ENCODE measurements around the gene PCDH7. TPM values are rescaled to one million over a fixed set of nuclear protein-coding genes. Genes with fewer than 3 reads are reported as not detected.

Gene PCDH7
- total and polyA plus RNA-seq, 4 experiments from 2014 or later = not detected

GRCh38 chr4:30717208-30718020, 2.8 kb upstream of the PCDH7 start:
- no peak for DNase-seq
- intact Hi-C loops (cut with micrococcal nuclease) = no loop called here
- H3K9me3 Mint-ChIP-seq = peaks cover 0 to 17% (median 4%) of the 10 kb centered on the region in 8 donors
- H3K4me1 Mint-ChIP-seq = peaks cover 4 to 40% (median 31%) of the 10 kb centered on the region in 4 donors
- H3K27me3 ChIP-seq (ENCODE audit: insufficient read depth, low read length) = peaks cover 3% of the 10 kb centered on the region
- H3K9me3 ChIP-seq (ENCODE audit: control insufficient read depth in 1 of 2, low read length in 2 of 2) = no peaks in the 10 kb centered on the region
- H3K27ac Mint-ChIP-seq = no peak overlapping the region
- H3K4me3 Mint-ChIP-seq = peak overlapping the region; percentile 57 to 81 (median 72)
- ChIA-PET CTCF (ENCODE audit: partially characterized antibody) (no interaction called here), POLR2A (ENCODE audit: partially characterized antibody) (no interaction called here)
- no peak overlapping the region for H3K27ac ChIP-seq (ENCODE audit: low read depth, low read length)
- no peak overlapping the region for H3K4me3 ChIP-seq (ENCODE audit: low read length in 2 of 2)
- H3K36me3 Mint-ChIP-seq = no peaks in the 10 kb centered on the region
- H3K4me1 ChIP-seq (ENCODE audit: insufficient read depth, low read length) = no peaks in the 10 kb centered on the region
- no peaks in the 10 kb centered on the region for H3K36me3 ChIP-seq (ENCODE audit: insufficient read depth, low read length)
- H3K27me3 Mint-ChIP-seq = peaks cover 26 to 28% of the 10 kb centered on the region in 2 donors

GRCh38 chr4:30718021-30718542, 2.1 kb upstream of the PCDH7 start:
- Histone ChIP-seq H3K9me3 (ENCODE audit: control insufficient read depth in 1 of 2, low read length in 2 of 2) (no peaks in the 10 kb centered on the region), H3K27me3 (ENCODE audit: insufficient read depth, low read length) (peaks cover 3% of the 10 kb centered on the region), H3K36me3 (ENCODE audit: insufficient read depth, low read length) (no peaks in the 10 kb centered on the region), H3K4me1 (ENCODE audit: insufficient read depth, low read length) (no peaks in the 10 kb centered on the region), H3K27ac (ENCODE audit: low read depth, low read length) (no peak overlapping the region), H3K4me3 (ENCODE audit: low read length in 2 of 2) (no peak overlapping the region)
- H3K27me3 Mint-ChIP-seq = peaks cover 27 to 28% of the 10 kb centered on the region in 2 donors
- peak overlapping the region in 7 of 8 donors; percentile 9 to 80 (median 45) for H3K4me3 Mint-ChIP-seq
- H3K9me3 Mint-ChIP-seq = peaks cover 0 to 11% (median 5%) of the 10 kb centered on the region in 8 donors
- intact Hi-C loops (cut with micrococcal nuclease) = no loop called here
- H3K4me1 Mint-ChIP-seq = peaks cover 4 to 41% (median 31%) of the 10 kb centered on the region in 4 donors
- POLR2A ChIA-PET (ENCODE audit: partially characterized antibody) = no interaction called here
- peaks cover 0 to 2% of the 10 kb centered on the region in 2 donors for H3K36me3 Mint-ChIP-seq
- no peak for DNase-seq
- CTCF ChIA-PET (ENCODE audit: partially characterized antibody) = no interaction called here
- H3K27ac Mint-ChIP-seq = peak overlapping the region in 1 of 7 donors; percentile 29

GRCh38 chr4:30718641-30719453, 1.3 kb upstream of the PCDH7 start:
- no peak for DNase-seq
- Mint-ChIP-seq H3K9me3 (peaks cover 0 to 18% (median 6%) of the 10 kb centered on the region in 8 donors), H3K4me1 (peaks cover 4 to 44% (median 31%) of the 10 kb centered on the region in 4 donors), H3K27me3 (peaks cover 31 to 35% of the 10 kb centered on the region in 2 donors), H3K36me3 (peaks cover 0 to 4% of the 10 kb centered on the region in 2 donors), H3K4me3 (peak overlapping the region; percentile 3 to 66 (median 42)), H3K27ac (no peak overlapping the region)
- no peaks in the 10 kb centered on the region for H3K4me1 ChIP-seq (ENCODE audit: insufficient read depth, low read length)
- no peaks in the 10 kb centered on the region for H3K36me3 ChIP-seq (ENCODE audit: insufficient read depth, low read length)
- H3K9me3 ChIP-seq (ENCODE audit: control insufficient read depth in 1 of 2, low read length in 2 of 2) = no peaks in the 10 kb centered on the region
- ChIA-PET POLR2A (ENCODE audit: partially characterized antibody) (no interaction called here), CTCF (ENCODE audit: partially characterized antibody) (no interaction called here)
- intact Hi-C loops (cut with micrococcal nuclease) = no loop called here
- no peak overlapping the region for H3K27ac ChIP-seq (ENCODE audit: low read depth, low read length)
- no peak overlapping the region for H3K4me3 ChIP-seq (ENCODE audit: low read length in 2 of 2)
- H3K27me3 ChIP-seq (ENCODE audit: insufficient read depth, low read length) = peaks cover 3% of the 10 kb centered on the region

- no peak for DNase-seq
- H3K4me1 Mint-ChIP-seq = peaks cover 4 to 44% (median 31%) of the 10 kb centered on the region in 4 donors
- POLR2A ChIA-PET (ENCODE audit: partially characterized antibody) = no interaction called here
- H3K36me3 Mint-ChIP-seq = peaks cover 0 to 4% of the 10 kb centered on the region in 2 donors
- CTCF ChIA-PET (ENCODE audit: partially characterized antibody) = no interaction called here
- no peak overlapping the region for H3K27ac Mint-ChIP-seq
- intact Hi-C loops (cut with micrococcal nuclease) = no loop called here
- Histone ChIP-seq H3K9me3 (ENCODE audit: control insufficient read depth in 1 of 2, low read length in 2 of 2) (no peaks in the 10 kb centered on the region), H3K27ac (ENCODE audit: low read depth, low read length) (no peak overlapping the region), H3K4me1 (ENCODE audit: insufficient read depth, low read length) (no peaks in the 10 kb centered on the region), H3K27me3 (ENCODE audit: insufficient read depth, low read length) (peaks cover 3% of the 10 kb centered on the region), H3K36me3 (ENCODE audit: insufficient read depth, low read length) (no peaks in the 10 kb centered on the region), H3K4me3 (ENCODE audit: low read length in 2 of 2) (no peak overlapping the region)
- peaks cover 33 to 37% of the 10 kb centered on the region in 2 donors for H3K27me3 Mint-ChIP-seq
- H3K9me3 Mint-ChIP-seq = peaks cover 0 to 18% (median 6%) of the 10 kb centered on the region in 8 donors
- peak overlapping the region in 6 of 8 donors; percentile 5 to 81 (median 48) for H3K4me3 Mint-ChIP-seq
Observed at GRCh38 chr4:30719454-30720020, 632 bp upstream of the PCDH7 start.

GRCh38 chr4:30720661-30721184, 554 bp downstream of the PCDH7 start:
- CTCF ChIA-PET (ENCODE audit: partially characterized antibody) = no interaction called here
- Histone ChIP-seq H3K9me3 (ENCODE audit: control insufficient read depth in 1 of 2, low read length in 2 of 2) (no peaks in the 10 kb centered on the region), H3K27ac (ENCODE audit: low read depth, low read length) (no peak overlapping the region), H3K4me1 (ENCODE audit: insufficient read depth, low read length) (no peaks in the 10 kb centered on the region), H3K27me3 (ENCODE audit: insufficient read depth, low read length) (peaks cover 3% of the 10 kb centered on the region), H3K36me3 (ENCODE audit: insufficient read depth, low read length) (no peaks in the 10 kb centered on the region), H3K4me3 (ENCODE audit: low read length in 2 of 2) (no peak overlapping the region)
- Mint-ChIP-seq H3K36me3 (peaks cover 0 to 4% of the 10 kb centered on the region in 2 donors), H3K27ac (peak overlapping the region in 1 of 7 donors; percentile 53), H3K4me1 (peaks cover 4 to 44% (median 31%) of the 10 kb centered on the region in 4 donors), H3K27me3 (peaks cover 33 to 37% of the 10 kb centered on the region in 2 donors), H3K9me3 (peaks cover 0 to 18% (median 6%) of the 10 kb centered on the region in 8 donors), H3K4me3 (peak overlapping the region in 5 of 8 donors; percentile 54 to 81 (median 63))
- DNase-seq = no peak
- POLR2A ChIA-PET (ENCODE audit: partially characterized antibody) = no interaction called here
- intact Hi-C loops (cut with micrococcal nuclease) = no loop called here

GRCh38 chr4:30721185-30722091, 1.3 kb downstream of the PCDH7 start:
- H3K27me3 Mint-ChIP-seq = peaks cover 33 to 34% of the 10 kb centered on the region in 2 donors
- no peaks in the 10 kb centered on the region for H3K9me3 ChIP-seq (ENCODE audit: control insufficient read depth in 1 of 2, low read length in 2 of 2)

More at GRCh38 chr4:30721185-30722091, 1.3 kb downstream of the PCDH7 start:
- DNase-seq = no peak
- H3K27ac ChIP-seq (ENCODE audit: low read depth, low read length) = no peak overlapping the region
- Mint-ChIP-seq H3K4me3 (peak overlapping the region in 5 of 8 donors; percentile 54 to 81 (median 63)), H3K4me1 (peaks cover 4 to 39% (median 26%) of the 10 kb centered on the region in 4 donors), H3K36me3 (peaks cover 0 to 4% of the 10 kb centered on the region in 2 donors), H3K27ac (no peak overlapping the region), H3K9me3 (peaks cover 0 to 18% (median 6%) of the 10 kb centered on the region in 8 donors)
- ChIA-PET CTCF (ENCODE audit: partially characterized antibody) (no interaction called here), POLR2A (ENCODE audit: partially characterized antibody) (no interaction called here)
- peaks cover 3% of the 10 kb centered on the region for H3K27me3 ChIP-seq (ENCODE audit: insufficient read depth, low read length)
- H3K4me1 ChIP-seq (ENCODE audit: insufficient read depth, low read length) = no peaks in the 10 kb centered on the region
- H3K4me3 ChIP-seq (ENCODE audit: low read length in 2 of 2) = no peak overlapping the region
- intact Hi-C loops (cut with micrococcal nuclease) = no loop called here
- H3K36me3 ChIP-seq (ENCODE audit: insufficient read depth, low read length) = no peaks in the 10 kb centered on the region

All from CD4-positive, alpha-beta memory T cell (primary cell).